Superior temporal gyrus (tissue), 1 donor: Measurements from ENCODE around the gene CALHM1.

Experiments used
- DNase-seq: peaks from one replicate; pipeline ENCODE4 v3.0.0-alpha.2; 2016; ENCODE audit errors: extremely low spot score

CALHM1 gene

GRCh38 chr10:103455235-103455634 is 3.5 kb downstream of the CALHM1 start:
- no peak for DNase-seq

DNA sequence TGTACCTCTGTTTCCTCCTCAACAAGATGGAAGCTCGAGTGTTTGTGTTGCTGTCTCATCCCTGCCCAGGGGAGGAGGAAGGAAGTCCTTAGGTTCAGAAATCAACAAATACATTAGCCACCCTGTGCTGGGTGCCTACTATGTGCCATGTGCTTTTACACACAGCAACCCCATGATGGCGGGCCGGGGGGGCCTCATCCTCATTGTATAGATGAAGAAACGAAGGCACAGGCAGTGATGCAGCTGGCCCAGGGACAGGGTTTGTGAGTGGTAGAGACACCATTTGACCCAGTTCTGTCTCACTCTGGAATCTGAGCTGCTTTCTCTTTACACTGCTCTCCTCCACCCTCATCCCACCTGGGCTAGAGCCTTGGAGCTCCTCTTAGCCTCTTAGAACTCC is 4.7 kb downstream of the CALHM1 start:
- no peak for DNase-seq

DNA sequence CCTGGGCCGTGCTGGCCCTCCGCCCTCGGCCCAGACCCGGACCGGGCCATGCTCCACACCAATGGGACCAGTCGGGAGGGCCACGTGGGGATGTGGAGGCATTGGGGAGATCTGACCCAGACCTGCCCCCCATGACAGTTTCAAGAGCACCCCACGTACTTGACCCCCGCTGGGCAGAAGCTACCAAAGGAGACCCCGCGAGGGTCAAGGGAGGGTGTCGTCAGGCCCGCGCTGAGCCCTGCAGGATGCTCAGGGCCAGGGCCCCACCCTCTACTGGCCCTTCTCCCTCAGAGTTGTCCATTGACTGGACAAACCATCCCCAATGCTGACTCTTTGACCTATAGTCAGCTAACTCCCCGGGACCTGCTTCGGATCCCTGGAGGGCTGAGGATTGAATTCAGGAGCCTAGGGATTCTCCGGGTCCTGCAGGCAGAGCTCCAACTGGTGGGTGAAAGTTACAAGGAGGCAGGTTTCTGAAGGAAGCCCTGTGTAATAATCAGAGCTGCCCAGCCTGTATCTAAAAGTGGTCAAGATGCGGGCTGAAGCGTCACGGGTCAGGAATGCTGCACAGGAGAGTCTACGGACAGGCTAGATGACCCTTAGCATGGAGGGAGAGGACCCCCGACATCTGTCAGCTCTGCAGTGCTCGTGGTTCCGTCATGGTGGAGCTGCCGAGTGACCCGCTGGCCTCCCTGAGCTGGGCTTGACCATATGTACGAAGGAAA is 6.0 kb downstream of the CALHM1 start:
- DNase-seq: no peak

- DNase-seq: peak; percentile 44
Measured at GRCh38 chr10:103451831-103452505, 6.7 kb downstream of the CALHM1 start, which contains the start of gene CALHM2. Gene CALHM2, minus strand, starts transcription at chr10:103452370. Its CDS starts 2,429 bp downstream, at chr10:103449941.

GRCh38 chr10:103451091-103451813 is 7.4 kb downstream of the CALHM1 start:
- DNase-seq: no peak

- DNase-seq: no peak
Measured at GRCh38 chr10:103450201-103450695, 8.5 kb downstream of the CALHM1 start.

DNA sequence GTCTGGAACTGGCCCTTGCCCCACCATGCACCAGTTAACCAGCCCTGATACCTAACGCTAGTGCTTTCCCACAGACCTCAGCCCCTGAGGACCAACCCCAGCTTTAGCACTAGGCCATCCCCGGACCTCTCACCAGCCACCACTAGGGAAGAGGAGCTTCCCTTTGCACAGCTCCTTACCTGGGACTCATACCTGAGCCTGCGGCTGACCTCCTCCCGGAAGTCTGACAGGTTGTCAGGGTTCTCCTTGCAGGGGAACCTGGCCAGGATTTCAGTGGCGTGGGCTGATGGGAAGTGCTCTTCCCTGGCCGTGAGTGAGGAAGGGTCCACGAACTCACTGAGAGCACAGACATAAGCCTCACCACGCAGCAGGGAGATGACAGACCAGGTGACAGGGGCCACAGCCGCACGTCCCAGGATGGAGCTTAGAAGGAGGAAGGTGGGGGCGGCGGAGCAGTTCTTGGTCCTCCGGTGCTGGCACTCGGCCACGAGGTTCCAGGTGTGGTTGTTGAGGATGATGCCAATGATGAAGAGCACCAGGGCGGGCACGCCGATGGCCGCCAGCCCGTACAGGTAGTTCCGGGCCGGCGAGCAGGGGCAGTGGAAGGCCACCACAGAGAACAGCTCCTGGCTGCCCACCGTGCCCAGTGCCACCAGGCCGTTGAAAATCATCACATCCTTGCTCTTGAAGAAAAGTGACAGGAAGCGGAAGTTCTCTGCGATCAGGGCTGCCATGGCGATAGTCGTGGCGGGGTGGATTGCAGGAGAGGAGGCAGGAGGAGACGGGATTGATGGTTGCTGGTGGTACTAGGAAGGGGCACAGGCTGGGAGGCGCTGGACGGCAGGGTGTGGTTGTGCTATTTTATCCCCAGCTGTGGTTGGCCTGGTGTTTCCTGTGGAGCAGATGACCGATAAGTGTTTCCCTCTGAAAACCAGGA is 9.2 kb downstream of the CALHM1 start:
- no peak for DNase-seq

- DNase-seq: no peak
Measured at GRCh38 chr10:103448746-103449145, 10.0 kb downstream of the CALHM1 start.

- DNase-seq: no peak
Measured at GRCh38 chr10:103447187-103447586, 11.5 kb downstream of the CALHM1 start.

GRCh38 chr10:103445767-103446567 is 12.7 kb downstream of the CALHM1 start:
- DNase-seq: no peak

GRCh38 chr10:103445366-103445765 is 13.3 kb downstream of the CALHM1 start:
- no peak for DNase-seq

GRCh38 chr10:103444478-103444877 is 14.2 kb downstream of the CALHM1 start:
- no peak for DNase-seq

DNA sequence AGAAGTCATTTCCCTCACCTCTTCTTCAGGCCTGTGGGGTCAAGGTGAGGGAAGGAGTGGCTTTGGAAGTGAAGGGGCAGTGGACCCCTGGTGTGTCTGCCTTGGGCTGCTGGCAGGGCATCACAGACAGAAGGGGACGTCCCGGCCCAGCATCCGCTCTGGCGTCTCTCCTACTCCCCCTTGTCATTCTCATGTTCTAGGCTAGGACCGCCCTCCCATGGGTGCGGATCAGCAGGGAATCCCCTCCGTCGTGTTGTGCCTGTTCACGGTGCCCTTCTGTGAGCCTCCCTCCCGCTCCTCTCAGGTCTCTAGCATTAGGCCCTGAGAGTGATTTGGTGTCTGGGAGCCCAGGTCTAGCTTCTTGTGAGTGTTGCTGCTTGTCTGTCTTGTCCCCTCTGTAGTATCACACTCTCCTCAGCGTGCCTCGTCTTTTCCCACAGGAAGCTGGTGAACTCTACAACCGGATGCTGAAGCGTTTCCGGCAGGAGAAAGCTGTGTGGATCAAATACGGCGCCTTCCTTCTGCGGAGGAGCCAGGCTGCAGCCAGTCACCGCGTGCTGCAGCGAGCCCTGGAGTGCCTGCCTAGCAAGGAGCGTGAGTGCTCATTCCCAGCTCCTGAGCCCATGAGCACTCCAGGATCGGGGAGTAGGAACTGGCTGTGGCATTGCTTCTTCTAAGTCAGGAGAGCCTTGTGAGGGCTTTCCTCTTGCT is 15.1 kb downstream of the CALHM1 start:
- DNase-seq: no peak

DNA sequence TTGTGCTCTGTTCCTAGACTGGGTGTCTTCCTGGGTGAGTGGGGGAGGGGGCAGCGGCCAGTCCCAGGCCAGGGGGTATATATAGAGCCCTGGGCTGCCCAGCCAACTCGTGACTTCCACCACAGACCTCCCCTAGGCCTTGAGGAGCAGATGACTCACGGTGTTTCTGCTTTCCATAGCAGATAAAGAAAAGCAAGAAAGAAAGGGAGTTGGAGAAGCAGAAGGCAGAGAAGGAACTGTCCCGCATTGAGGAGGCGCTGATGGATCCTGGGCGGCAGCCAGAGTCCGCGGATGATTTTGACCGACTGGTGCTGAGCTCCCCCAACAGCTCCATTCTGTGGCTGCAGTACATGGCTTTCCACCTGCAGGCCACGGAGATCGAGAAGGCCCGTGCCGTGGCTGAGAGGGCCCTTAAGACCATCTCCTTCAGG is 16.7 kb downstream of the CALHM1 start:
- no peak for DNase-seq

DNA sequence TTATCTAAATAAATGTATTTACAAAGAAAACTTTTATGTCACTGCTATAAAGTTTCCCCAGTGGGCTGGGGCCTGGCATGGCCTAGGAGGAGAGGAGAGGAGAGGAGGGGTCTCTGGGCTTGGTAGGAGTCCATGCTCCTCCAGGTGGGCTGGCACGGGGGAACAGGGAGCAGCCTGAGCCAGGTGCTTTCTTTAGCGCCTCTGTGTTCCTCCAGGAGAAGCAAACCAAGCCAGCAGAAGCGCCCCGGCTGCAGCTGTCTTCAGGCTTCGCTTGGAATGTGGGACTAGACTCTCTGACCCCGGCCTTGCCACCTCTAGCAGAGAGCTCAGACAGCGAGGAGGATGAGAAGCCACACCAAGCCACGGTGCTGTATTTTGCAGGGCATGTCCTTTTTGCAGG is 17.1 kb downstream of the CALHM1 start:
- DNase-seq: no peak

DNA sequence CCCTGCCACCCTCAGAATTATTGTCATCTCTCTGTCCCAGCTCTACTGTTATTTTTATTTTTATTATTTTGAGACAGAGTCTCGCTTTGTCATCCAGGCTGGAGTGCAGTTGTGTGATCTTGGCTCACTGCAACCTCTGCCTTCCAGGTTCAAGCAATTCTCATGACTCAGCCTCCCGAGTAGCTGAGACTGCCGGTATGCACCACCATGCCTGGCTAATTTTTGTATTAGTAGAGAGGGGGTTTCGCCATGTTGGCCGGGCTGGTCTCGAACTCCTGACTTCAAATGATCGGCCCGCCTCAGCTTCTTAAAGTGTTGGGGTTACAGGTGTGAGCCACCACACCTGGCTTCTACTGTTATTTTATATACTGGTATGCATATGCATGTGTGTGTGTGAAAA is 17.5 kb downstream of the CALHM1 start:
- DNase-seq: no peak

DNA sequence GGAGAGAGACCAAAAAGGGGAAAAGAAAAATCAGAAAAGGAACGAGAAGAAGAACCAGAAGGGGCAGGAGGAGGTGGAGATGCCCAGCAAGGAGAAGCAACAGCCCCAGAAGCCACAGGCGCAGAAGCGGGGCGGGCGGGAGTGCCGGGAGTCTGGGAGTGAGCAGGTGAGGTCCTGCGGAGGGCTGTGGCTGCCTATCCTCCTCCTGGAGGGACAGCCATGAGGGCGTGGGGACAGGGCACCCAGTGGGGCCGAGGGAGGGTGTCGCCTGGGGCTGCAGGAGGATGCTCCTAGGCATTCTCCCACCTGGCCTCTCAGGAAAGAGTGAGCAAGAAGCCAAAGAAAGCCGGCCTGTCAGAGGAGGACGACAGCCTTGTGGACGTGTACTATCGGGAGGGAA is 18.3 kb downstream of the CALHM1 start:
- DNase-seq: no peak

DNA sequence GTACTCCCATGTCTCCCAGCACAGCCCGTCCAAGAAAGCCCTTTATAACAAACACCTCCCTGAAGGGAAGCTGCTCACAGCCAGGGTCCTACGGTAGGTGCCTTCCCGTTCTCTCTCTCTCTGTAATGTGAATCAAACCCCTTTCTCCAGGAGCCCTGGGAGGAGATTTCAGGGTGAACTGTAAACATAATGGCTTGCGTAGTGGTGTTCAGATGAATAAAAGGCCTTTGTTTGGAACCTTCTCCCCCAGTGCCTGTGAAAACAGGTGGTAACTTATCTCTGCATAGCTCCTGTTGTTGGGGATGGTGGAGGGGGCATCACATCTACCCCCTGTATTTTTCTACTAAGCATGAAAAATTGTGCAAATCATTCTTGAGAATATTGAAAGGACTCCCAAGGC is 18.9 kb downstream of the CALHM1 start:
- no peak for DNase-seq

DNA sequence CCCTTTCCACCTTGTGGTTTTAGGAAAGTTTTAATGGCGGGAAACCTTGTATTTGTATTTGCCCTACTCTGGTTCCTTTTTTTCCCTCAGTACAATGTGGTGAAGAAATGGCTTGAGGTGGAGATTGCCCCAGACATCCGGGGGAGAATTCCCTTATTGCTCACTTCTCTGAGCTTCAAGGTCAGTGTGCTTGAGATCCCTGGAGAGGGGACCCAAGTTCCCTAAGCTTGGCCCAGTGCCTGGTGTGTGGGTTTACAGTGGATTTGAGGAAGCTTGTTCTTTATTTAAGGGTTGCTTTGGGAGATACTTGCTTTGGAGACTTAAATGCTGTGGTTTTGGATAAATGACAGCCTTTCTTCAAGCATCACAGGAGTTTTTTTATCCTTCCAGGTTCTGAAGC is 24.8 kb downstream of the CALHM1 start:
- DNase-seq: no peak

DNA sequence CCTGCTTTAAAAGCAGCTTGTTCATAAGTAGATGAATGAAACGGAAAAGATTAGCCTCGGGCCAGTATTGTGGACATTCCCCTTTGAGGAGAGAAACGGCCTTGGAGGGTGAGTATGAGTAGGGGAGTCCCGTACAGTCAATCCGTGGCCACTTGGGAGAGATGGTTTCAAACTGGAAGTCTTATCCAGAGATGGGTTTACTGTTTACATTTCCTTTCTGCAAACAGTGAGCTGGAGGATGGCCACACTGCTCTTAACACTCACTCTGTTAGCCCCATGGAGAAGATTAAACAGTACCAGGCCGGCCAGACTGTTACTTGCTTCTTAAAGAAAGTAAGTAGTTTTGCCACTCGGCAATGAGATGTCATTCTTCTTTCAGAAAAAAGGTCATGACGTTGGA is 26.8 kb downstream of the CALHM1 start:
- no peak for DNase-seq
